Renal cortex interstitium (tissue), 11 donors: Measurements from ENCODE around the gene PTPN21. TPM values are rescaled to one million over a fixed set of nuclear protein-coding genes. Genes with fewer than 3 reads are reported as not detected.

Experiments
- DNase-seq, 11 donors: peaks; one replicate each; pipeline ENCODE4 v3.0.0-alpha.2; 2013; ENCODE audit warnings: low read depth in 9 of 11, low spot score in 4 of 11; ENCODE audit errors: extremely low read depth in 1 of 11
- polyA plus RNA-seq, 3 donors: library from polyadenylated mRNA; unstranded; fragments of 120-200 nt; gene quantifications; one replicate each; pipeline ENCODE4 v1.2.1, GENCODE V29; 2013; ENCODE audit not compliant: insufficient read length in 3 of 3

The PTPN21 gene
- polyA plus RNA-seq, 3 donors = 34.9 to 38.3 (median 37.7) TPM

DNA sequence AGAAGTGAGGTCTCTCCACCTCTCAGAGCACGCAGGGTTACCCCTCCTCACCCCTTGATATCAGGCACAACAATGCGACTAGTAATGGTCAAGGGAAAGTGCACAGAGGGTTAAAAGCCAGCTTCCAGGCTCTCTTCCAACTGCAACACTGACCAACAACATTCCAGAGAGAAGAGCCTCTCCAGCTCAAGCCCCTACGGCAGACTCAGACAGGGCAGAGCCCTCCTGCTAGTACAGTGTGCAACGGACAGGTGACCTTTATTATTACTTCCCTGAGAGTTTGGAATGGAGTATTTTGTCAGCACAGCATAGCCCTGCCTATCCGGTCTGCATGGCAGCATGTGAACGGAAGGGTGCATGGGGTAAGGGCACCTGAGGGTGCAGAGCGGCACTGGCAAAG is 73.0 kb downstream of the PTPN21 start:
- no peak for DNase-seq

DNA sequence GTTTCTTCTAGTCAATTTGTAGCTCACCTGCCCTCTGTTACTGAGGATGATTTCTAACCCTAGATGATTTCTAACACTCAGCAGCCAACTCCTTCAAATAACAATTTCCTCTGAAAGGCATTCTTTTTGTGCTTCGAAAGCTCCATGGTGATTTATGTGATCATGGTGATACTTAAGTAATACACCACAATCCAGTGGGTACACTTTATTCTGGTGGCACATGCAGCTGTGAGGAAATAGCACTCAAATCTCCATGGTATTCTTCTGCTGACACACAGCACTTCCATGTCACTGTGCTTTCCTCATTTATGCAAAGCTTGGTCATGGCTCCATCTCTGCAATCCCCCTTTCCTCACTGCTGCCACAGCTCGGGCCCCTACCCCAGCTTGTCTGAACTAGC is 73.7 kb downstream of the PTPN21 start:
- no peak for DNase-seq

DNA sequence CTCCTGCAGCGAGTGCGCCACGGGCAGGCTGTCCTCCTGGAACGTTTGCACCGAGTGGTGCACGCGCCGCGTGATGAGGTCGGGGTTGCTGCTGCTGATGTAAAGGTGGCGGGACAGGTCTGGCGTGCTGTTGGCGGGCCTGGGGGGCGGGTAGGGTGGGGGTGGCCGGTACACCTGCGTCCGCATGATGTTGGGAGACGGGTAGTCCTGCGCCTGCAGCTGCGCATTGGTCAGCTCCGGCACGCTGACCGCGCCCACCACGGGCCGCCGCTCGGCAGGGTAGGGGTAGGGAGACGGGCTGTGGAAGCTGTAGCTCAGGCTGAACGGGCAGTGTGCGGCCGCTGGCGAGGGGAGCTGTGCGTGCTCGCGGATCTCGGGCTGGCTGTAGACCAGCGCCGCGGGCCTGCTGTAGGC is 75.2 kb downstream of the PTPN21 start:
- DNase-seq = no peak

DNA sequence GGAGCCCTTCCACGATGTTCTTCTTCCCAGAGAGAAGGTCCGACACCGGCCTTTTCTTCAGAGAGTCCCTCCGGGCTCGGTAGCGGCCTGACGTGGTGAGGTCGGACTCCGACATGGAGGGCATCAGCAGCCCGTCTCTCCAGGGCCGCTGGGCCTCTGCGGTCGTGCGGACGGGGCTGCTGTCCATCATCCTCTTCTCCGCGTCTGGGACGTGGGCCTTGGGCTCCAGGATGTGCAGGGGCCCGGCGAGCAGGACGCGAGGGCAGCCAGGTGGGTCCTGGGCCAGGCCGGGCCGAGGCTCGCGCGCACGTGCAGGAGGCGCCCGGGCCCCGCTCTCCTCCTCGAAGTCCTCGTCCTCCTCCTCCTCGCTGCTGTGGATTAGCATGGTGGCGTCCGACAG is 75.9 kb downstream of the PTPN21 start:
- DNase-seq = no peak

DNA sequence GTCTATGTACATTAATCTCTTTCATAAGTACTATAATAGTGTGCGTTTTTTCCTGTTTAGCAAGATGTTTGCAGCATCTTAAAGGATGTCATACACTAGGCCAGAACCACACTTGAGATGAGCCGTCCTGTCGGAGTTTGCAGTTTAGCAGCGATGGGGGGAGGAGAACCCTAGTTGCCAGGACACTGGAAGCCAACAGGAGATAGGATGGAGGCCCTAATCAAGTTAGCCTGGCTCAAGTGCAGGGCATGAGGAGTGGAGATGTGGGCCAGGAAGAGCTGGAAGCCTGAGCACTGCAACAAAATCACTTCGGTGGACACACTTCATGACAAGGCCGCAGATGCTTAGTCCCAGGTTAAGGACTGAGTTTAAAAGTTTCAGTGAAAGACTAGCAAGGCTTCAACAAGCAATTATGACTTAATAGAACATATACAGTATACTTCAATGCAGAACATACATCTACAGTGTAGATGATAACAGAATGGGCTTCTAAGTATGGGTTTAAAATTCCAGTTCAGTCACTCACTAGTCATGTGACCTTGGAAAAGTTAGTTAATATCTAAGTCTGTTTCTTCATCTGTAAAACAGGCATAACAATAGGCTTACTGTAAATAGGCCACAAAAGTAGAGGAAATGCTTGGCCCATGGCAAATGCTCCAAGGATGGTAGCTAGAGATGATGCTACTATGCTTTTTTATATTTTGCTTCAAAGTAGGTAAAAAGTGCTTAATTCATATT is 77.1 kb downstream of the PTPN21 start:
- DNase-seq = no peak

DNA sequence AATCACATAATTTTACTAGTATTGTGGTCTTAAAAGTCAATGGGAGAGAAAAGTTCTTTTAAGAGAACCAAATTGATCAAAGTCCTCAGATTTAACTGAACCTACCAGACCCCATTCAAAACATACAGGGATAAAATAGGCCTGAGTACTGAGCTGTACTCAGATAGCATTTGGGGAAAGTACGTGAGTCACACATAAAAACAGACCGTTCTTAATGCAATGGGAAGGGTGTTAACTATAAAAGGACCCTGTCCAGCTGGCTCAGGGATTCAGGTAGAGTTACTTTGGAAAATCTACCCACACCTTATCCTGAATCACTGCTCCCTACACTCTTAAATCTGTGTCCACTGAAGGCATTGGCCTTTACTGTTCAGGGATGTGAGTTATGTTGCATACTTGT is 78.0 kb downstream of the PTPN21 start:
- no peak for DNase-seq

DNA sequence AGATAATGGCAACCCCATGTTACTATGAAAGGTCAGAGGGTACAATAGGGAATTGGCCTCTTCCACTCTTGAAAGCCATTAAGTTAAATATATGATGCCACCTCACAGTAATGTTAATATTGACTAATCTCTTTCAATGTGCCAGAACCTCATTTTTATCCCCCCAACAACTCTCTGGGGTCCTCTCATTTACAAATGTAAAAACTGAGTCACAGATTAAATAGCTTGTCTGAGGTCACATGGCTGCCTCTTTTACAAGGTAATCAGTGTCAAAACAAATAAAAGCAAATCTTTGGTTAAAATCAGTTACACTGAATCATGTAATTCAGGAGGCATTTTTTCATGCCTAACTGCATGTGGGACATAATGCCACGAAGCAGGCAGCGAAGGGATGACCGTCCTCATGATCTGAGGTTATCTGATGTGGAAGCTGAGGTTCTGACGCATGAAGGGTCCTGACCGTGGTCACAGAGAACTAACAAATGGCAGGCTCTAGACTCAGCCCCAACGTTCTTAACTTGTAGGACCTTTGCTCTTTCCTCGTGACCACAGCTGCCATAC is 78.5 kb downstream of the PTPN21 start:
- DNase-seq = no peak

DNA sequence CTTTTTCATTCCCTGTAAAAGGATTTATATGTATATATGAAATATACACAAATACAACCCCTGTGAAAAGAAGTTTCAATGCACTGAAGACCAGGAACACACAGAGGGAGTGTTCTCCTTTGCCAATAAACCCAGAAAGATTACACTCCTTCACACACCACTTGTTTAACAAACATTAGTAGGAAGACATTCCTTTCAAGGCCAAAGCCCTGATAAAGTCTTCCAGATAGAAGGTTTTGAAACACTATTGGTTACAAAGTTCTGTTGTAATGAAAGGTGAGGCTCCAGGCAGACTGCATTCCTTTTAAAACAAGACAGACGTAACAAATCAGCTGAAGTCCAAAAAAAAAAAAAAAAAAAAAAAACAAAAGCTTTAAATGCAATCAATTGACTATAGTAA is 81.0 kb downstream of the PTPN21 start:
- DNase-seq = no peak

DNA sequence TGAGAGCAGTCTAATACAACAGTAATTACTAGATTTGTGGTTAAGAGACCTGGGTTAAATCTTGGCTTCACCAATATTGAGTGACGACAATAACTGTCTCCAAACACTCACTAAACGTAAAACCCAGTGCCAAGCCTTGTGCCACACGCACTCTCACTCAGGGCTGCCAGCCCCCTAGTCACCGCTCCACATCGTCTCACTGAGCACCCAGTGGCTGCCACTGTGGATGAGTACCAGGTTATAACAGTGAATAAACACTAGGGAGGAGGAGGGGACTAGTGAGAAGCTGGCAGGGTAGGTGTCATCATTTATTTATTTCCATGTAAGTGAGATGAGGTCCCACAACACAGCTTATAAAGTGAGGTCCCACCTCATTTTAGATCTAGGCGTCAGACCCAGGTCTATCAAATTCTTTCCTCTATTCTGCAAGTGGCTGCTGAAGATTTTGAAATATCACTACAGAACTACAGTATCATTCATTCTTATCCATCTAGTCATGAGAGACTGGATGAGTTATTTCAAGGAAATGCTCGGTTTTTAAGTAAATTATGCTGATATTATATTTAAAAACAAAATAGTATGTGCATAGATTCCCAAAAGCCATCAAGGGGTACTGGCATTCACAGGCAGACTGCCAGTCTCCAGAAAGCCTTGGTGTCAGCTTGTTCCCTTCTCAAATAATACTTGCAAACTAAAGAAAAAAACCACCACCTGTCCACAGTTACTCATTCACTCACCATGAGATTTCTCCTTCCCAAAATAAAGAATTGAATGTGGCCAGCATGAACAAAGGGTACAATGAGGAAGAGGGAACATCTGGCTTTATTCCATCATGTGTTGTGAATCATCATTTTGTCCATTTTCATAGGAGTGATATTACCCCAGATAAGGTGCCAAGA is 84.0 kb downstream of the PTPN21 start:
- no peak for DNase-seq

DNA sequence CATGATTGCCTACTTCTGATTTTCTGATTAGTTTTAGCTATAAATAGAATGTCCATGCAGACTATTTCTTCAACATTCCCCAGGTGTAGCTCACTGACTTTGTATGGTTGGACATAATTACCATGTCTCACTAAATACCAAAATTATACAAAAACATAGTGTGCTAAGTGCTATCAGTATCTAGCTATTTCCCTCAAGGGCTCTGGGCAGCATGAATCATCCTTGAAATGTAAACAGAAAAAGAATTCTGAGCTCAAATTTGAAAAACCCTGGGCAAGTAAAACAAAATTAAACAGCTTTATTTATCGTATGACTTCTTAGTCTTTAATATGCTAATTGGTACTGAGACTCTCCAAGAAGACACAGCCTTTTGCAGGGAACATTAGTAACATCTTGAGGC is 86.4 kb downstream of the PTPN21 start:
- DNase-seq = no peak

DNA sequence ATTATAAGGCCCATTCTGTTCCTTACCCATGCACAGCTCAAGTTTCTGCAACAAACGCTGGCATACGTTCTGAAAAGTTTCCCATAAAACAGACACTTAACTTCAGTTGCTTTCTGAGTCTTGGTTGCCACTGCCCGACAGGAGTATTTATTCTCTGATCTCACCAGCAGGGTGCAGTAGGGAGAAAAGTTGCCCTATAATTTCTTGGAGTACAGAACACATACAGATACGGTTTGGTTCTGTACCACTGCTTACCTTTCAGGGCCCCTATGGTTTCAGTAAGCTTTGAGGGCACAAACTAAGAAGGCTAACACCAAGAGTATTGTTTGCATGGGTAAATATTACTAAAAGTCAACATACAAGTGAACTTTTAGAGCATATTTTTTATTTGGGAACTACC is 91.5 kb downstream of the PTPN21 start:
- DNase-seq = no peak

DNA sequence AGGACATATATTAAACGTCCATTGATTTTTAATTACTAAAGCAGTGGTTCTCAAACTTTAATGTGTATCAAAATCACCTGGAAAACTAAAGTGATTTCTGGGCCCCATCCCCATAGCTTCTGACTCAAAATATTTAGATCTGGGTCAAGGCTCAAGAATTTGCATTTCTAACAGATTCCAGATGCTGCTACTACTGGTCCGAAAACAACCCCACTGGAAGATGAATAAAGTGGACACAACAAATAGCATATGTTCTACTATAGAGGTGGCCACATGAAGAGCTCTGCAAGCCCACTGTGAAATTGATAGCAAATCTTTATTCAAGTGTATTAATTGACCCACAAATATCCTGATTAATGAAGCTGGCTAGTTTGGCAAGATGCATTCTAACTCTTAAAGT is 99.9 kb downstream of the PTPN21 start:
- DNase-seq = no peak

DNA sequence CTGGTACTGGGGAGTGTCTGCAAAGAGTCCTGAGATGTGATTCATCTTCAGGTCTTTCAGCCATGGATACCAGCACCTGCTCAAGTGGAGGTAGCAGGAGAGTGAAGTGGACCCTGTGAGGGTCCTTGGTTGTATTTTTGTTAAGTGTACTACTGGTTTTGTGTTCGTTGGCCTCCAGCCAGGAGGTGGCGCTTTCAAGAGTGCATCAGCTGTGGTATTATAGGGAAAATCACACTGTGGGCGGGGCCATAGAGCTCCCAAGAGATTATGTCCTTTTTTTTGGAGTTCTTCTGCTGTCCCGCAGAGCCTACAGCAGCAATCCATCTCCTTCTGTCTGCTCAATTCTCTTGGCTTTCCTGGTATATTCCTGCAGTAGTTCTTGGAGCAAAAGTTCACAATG is 102.6 kb downstream of the PTPN21 start:
- DNase-seq = no peak

DNA sequence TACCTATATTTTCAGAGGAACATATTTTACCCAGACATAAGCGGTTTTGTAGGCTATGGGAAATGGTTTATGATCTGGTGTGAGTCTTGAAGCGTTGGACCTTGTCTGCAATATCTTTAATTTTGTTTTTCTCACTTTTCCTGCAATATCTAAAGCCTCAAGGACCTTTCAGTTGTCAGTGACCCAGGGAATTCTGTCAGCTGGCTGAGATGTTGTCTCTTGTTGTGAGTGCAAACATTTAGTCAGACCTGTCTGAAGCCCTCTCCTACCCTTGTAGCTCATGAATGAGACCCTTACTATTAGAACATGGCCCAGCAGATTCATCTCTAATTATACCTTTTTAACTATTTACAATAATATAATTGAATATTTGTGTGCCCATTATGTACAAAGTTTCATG is 115.7 kb downstream of the PTPN21 start:
- DNase-seq = no peak

DNA sequence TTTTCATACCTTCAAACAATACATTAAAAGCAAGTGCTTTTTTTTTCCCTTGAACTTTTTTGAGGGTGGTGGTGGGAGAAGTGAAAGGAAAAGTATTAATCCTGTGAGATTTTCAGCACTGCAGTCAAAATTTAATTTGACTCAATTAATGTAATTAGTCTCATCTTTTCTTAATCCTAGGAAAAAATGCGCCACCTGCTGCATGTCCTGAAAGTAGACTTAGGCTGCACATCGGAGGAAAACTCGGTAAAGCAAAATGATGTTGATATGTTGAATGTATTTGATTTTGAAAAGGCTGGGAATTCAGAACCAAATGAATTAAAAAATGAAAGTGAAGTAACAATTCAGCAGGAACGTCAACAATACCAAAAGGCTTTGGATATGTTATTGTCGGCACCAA is 117.1 kb downstream of the PTPN21 start:
- no peak for DNase-seq

DNA sequence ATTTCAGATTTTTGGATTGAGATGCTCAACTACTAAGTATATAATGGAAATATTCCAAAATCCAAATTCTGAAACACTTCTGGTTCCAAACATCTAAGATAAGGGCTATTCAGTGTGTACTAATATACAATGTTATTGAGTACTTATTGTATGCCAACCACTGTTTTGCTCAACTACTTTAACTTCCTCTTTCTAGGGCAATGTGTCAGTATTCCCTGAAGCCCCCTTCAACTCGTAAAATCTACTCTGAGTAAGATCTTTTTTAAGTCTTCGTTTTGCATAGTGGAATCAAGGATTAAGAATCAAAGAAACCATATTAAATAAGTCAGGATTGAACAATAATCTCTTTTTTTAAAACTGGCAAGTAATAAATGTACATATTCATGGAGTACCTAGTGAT is 123.8 kb downstream of the PTPN21 start:
- DNase-seq = no peak

DNA sequence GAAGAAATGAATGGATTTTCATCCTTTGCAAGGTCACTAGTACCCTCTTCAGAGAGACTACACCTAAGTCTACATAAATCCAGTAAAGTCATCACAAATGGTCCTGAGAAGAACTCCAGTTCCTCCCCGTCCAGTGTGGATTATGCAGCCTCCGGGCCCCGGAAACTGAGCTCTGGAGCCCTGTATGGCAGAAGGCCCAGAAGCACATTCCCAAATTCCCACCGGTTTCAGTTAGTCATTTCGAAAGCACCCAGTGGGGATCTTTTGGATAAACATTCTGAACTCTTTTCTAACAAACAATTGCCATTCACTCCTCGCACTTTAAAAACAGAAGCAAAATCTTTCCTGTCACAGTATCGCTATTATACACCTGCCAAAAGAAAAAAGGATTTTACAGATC is 128.5 kb downstream of the PTPN21 start:
- no peak for DNase-seq

DNA sequence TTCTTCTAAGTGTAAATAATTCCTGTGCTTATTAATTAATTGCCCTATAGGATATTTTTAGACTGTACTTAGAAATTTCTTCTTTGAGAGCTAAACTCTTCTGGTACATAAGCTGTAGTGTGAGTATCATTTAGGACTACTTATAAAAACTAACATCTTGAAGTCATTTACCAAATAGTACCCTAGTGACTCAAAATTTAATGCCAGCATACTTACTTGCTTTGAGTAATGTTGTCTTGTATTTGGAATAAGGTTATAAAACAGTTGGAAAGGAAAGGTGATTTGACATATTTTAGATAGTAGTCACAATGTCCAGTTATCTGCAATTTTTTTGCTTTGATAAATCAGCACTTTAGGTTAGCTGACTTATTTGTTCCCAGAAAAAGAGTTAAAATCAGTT is 130.2 kb downstream of the PTPN21 start:
- DNase-seq = no peak

DNA sequence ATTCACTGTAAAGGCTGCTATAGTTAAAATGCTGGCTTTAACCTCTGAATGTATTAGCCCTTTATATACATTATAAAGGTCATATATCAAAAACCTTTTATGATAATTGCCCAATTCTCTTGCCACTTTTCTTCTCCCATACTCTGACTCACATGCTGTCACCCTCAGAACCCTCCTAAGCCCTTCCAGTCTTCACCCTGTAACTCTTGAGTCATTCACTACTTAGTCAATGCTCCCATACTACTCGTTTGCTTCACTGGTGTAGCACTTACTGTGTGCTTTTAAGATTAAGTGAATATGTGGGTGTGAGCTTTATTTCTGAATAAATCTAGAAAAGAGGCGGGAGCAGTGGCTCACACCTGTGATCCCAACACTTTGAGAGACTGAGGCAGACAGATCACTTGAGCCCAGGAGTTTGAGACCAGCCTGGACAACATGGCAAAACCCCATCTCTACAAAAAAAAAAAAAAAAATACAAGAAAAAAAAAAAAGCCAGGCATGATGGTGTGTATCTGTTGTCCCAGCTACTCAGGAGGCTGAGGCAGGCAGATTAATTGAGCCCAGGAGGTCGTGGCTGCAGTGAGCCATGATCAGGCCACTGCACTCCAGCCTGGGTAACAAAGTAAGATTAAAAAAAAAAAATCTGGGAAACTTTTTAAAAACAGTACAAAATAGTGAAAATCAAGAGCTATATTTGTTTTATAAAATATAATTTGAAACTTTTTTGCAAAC is 131.7 kb downstream of the PTPN21 start:
- DNase-seq = no peak

DNA sequence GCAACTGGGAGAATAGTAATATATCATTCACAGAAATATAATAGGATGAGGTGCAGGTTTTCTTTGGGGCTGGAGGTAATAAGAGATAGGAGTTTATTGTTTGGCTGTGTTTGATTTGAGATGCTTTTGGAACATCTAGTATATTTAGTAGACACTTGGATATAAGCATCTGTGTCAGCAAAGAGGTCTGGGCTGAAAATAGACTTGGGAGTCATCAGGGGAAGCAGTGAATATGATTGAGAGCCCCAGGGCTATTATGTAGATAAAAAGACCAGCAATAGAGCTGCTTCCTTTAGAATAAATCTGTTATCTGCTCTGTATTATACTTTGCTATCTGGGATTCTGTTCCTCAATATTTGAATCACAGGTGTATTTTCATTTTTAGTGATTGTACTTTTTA is 132.8 kb downstream of the PTPN21 start:
- no peak for DNase-seq
